Islet of Langerhans (tissue), 1 donor: ENCODE data around the gene IGSF6.
"Not testable (repeated sequence)": the region's sequence is repeated elsewhere in the genome, so short reads cannot be mapped to it uniquely, and the experiment has no call there.

Experiments
- FAIRE-seq: peaks from one replicate; lab custom pipeline; 2011; peaks lifted over from hg19 to GRCh38; lab: Jason Lieb, UNC

Gene IGSF6, protein sequence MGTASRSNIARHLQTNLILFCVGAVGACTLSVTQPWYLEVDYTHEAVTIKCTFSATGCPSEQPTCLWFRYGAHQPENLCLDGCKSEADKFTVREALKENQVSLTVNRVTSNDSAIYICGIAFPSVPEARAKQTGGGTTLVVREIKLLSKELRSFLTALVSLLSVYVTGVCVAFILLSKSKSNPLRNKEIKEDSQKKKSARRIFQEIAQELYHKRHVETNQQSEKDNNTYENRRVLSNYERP

DNA sequence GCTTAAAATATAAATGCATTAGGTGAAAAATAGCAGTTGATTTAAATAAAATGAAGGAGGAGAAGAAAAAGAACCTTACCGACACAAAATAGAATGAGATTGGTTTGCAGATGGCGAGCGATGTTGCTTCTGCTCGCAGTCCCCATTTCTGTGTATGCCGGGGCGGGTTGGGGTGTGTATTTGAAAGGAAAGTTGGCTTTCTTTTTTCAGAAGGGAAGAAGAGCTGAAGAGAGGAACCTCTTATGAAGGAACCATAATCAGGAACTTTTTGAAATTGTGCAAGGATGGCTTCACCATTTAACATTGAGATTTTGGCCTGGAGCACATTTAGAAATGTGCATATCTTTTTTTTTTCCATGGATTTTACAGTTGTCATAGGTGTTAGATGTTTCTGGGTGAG is at the start of gene IGSF6:
TSS of gene IGSF6 (minus strand) at position 156 of the 400 bp plus-strand sequence. CDS start at position 146, 10 bp downstream.
- no peak for FAIRE-seq

DNA sequence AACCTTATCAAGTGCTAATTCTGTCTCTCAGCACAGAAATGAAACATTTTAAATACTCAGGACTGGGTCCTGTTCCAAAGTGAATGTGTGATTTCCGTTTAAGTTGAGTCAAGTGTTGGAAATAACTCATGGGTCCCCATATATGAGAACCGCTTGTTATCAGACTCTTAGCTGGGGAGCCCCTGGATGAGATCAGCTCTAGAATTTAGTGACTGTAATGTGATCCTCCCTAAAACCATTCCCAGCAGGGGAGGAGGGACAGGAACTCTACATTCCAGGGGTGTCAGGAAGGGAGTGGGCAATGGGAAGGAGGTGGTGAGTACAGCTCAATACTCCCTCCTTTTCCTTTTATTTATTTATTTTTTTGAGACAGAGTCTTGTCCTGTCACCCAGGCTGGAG is 48.9 kb upstream of the IGSF6 start:
- no peak for FAIRE-seq

DNA sequence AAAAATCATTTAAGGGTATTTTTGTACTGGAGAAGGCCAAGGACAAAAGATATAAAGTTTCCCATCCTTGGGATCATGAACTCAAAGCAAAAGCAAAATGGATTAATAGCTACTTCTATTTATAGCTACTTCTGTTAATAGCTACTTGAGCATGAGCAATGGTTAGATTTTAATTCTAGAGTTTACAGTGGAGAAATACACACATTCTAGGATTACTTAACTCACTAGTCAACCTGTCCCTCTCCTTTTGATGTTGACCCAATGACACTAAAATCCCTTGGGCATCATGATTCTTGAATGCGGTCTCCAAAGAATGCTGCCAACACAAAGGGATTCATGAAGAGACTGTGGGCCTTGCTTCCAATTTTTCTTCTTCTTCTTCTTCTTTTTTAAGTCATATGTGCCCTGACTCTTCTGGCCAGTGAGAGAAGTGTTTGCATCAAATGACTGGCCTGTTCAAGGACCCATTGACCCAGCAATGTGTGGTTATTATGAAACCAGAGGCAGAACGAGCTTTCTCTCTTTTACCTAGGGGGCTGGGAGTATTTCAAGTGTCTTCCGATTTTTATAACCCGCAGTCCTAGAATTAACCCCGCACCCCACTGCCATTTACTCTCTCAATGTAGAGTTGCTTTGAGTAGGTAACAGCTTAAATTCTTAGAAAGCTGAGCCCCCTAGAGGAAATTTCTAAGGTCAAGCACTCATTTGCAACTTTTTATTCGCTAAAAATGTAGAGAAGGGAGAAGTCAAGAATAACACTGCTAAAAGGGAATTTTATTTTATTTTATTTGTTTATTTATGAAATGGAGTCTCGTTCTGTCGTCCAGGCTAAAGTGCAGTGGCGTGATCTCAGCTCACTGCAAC is 46.0 kb upstream of the IGSF6 start:
- no peak for FAIRE-seq

DNA sequence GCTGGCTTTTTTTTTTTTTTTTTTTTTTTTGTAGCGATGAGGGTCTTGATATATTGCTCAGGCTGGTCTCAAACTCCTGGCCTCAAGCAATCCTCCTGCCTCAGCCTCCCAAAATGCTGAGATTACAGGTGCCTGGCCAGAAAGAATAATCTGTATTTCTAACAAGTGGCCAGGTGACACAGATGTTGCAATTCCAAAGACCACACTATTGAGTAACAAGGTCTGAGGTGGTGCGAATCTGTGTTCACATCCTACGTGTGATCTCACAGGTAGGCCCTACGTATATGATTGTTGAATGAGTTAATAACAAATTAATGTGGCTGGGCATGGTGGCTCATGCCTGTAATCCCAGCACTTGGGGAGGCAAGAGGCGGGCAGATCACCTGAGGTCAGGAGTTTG is 44.6 kb upstream of the IGSF6 start:
- no peak for FAIRE-seq

DNA sequence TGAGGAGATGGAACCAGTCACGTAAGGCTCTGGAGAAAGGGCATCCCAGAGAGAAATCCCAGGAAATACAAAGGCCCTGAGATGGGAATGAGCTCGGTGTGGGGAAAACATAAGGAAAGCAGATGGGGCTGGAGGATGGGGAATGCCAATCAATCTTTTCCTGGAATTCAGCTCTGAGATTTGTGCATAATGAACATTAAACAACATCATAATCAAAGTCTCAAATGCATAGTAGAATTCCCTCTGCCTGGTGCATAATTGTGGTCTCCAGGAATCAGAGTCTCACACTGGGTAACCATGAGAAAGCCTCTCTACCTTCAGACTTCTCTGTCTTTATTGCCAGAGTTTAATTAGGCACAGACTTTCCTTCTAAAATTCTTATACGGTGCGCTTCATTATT is 42.2 kb upstream of the IGSF6 start:
- no peak for FAIRE-seq

DNA sequence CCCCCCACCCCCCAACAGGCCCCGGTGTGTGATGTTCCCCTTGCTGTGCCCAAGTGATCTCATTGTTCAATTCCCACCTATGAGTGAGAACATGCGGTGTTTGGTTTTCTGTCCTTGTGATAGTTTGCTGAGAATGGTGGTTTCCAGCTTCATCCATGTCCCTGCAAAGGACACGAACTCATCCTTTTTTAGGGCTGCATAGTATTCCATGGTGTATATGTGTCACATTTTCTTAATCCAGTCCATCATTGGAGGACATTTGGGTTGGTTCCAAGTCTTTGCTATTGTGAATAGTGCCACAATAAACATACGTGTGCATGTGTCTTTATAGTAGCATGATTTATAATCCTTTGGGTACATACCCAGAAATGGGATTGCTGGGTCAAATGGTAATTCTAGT is 38.6 kb upstream of the IGSF6 start:
- not testable (repeated sequence) for FAIRE-seq

DNA sequence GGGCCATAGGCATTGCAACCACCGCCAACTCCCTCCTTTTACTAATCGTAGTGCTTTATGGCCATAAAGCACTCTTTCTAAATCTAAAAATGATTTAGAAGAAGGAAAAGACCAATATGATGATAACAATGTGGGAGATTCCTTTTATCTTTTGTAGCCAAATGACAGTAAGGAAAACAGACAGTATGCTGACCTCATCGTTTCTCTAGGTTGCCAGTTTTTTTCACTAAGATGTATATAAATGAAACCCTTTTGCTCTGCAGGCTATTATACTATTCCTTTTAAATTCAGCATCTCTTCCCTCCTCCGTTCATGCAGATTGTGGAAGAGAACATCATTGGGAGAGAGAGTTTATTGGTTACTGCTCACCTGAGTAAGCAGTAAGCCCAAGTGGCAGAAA is 36.7 kb upstream of the IGSF6 start:
- FAIRE-seq: no peak

DNA sequence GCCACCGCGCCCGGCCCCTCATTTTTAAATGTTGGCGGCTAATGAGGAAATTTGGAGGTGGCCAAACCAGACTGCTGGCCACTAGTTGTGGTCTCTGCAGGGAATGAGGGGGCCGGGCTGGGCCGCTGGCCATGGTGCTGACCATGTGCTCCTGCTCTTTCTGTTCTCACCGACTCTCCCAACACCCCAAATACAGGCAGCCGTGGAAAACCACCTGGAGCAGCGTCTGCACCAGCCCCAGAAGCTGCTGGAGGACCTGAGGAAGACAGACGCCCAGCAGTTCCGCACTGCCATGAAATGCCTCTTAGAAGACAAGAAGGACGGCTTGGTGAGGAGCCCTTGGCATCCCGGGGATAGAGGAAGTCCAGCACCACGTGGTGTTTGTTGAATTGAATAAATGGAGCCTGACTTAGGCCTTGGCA is 32.6 kb upstream of the IGSF6 start:
- FAIRE-seq: no peak

DNA sequence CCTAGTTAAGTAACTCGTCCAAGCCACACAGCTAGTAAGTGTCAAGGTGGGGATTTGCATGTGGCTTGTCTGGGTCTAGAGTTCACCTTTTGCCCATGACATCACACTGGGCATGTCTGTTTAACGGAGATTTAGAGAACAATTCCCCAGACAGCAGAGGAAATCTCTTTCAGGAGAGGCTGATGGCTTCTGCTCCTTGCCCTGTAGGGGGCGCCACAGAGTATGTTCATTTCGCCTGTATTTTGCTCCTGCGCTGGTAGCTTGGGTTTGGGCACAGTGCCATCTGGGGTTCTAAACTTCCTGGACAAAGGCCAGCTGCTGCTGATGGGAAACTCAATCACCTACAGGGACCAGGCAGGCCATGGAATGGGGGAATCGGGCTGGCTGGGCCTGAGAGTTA is 31.8 kb upstream of the IGSF6 start:
- FAIRE-seq: no peak

DNA sequence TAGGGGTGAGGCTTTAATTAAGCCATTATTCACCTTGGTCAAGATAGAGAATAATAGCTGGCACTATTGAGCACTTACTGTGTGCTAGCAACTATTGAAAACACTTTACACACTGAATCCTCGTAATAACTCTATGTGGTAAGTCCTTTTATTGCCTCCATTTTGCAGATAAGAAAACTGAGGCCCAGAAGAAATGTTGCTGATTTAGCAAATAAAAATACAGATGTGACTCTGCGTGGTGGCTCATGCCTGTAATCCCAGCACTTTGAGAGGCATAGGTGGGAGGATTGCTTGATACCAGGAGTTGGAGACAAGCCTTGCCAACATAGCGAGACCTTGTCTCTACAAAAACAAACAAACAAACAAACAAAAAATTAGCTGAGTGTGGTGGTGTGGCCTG is 30.8 kb upstream of the IGSF6 start:
- no peak for FAIRE-seq

DNA sequence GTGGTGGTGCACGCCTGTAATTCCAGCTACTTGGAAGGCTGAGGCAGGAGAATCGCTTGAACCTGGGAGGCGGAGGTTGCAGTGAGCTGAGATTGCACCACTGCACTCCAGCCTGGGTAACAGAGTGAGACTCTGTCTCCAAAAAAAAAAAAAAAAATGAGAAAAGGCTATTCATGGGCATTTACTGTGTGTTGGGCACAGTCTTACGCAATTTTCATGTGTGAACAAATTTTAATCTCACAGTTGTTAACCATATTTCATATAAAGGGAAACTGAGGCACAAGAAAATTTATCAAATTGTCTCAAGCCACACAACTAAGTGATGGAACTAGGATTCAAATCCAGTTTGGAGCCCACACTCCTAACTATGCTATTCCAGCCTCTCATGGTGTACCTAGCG is 28.3 kb upstream of the IGSF6 start:
- FAIRE-seq: not testable (repeated sequence)

DNA sequence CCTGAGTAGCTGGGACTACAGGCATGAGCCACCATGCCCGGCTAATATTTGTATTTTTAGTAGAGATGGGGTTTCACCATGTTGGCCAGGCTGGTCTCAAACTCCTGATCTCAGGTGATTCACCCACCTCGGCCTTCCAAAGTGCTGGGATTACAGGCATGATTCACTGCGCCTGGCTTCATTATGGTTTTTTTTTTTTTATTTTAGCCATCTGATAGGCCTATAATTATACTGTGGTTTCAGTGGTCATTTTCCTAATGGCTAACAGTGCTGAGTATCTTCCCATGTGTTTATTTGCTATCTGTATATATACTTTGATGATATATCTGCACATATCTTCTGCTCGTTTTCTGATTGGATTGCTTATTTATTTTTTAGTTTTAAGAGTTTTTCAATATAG is 22.0 kb upstream of the IGSF6 start:
- not testable (repeated sequence) for FAIRE-seq

DNA sequence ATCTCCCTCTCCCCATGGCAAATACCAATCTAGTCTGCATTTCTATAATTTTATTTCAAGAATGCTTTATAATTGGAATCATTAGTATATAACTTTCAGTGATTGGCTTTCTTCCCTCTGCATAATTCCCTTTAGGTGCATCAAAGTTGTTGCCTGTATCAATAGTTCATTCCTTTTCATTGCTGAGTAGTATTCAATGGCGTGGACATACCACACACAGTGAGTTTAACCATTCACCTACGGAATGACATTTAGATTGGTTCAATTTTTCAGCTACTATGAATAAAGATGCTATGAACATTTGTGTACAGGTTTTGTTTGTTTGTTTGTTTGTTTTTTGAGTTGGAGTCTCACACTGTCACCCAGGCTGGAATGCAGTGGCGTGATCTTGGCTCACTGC is 21.1 kb upstream of the IGSF6 start:
- no peak for FAIRE-seq

DNA sequence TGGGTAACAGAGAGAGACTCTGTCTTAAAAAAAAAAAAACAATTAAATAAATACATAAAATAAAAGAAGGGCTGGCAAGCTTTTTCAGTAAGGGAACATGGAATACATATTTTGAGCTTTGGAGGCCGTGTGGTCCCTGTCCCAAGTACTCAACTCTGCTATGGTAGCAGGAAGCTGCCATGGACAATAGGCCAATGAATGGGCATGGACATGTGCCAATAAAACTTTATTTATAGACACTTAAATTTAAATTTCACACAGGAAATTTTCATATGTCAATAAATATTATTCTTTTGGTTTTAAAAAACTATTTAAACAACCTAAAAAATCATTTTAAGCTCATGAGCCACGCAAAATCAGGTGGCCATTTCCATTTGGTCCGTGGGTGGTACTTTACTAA is 15.2 kb upstream of the IGSF6 start:
- no peak for FAIRE-seq

DNA sequence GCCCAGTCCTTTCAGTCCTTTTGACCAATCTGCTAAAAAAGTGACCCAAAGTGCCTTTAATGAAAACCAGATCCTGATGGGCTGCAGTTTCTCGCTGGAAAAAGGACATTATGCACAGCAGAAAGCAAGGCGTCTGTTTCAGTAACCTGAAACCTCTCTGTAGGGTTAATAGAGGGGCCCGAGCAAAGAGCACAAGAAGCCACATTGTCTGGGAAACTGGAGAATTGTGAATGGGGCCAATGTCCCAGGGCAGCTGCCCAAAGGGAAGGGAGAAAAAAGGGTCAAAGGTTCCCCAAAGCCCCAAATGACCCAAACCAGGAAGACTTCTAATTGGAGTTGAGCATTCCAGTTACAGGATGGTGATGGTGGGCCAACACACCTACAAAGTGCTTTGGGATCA is 14.4 kb upstream of the IGSF6 start:
- FAIRE-seq: no peak

DNA sequence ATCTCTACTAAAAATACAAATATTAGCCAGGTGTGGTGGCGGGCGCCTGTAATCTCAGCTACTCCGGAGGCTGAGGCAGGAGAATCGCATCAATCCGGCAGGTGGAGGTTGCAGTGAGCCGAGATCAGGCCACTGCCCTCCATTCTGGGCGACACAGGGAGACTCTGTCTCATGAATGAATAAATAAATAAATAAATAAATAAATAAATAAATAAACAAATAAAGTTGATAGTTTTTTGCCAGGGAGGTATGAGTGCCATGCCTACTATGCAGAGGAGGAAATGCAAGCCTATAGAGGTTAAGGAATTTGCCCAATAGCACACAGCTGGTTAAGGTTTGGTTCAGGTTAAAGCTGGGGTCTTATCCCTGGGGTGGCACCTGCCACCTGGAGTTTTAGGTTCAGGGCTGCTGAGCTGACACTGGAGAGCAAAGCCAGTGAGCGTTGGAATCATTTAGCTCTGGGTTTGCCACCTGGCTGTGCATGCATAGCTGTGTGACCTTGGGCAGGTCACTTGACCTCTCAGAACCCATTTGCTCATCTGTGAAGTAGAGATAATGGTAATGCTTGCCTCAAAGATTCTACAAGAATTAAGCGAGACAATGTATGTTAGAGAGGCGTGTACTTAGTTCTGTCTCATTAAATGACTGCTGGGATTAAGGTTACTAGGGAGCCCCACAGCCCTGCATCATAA is 12.5 kb upstream of the IGSF6 start:
- FAIRE-seq: no peak

DNA sequence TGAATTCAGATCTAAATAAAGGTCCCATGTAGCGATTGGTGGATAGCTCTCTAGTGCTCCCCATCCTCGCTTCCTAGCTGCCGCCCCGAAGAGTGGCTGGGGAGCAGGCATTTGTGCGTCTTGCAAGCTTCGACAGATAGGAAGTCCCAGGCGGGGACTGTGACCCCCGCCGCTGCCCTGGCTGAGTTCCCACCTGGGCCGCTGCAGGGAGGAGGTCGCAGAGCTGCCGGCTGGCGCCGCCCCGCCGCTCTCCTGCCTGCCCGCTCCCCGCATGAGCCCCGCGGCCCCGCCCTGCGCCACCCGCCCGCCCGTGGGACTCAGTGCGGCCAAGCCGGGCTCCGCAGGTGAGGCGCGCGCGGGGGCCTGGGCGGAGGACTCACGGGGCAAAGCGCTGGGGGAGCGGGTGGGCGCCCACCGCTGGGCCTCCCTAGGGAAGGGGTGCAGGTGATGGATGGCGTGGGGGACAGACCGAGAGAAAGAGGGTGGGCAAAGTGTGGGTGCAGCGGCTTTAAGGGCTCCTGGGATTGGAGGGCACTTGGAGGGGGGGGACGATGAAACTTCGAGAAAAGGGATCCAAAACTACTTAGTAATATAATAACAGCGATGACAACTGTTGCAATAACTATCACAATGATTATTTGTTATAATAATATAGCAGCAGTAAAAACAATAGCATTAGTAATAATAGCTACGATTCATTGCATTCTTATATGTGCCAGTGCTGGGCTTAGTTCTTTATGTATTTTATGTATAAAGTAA is 11.7 kb upstream of the IGSF6 start, which contains the start of gene OTOA:
TSS of gene OTOA (plus strand) at position 80 of the 759 bp plus-strand sequence. CDS start 14,547 bp downstream, outside the sequence.
- no peak for FAIRE-seq

DNA sequence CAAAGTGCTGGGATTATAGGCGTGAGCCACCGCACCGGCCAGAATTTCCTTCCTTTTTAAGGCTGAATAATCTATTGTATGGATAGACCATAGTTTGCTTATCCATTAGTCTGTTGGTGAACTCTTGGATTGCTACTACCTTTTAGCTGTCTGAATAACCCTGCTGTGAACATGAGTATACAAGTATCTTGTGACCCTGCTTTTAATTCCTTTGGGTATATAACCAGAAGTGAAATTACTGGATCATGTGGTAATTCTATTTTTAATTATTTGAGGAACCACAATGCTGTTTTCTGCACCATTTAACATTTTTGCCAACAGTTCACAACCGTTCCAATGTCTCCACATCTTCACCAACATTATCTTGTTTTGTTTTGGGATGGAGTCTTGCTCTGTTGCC is 6.7 kb upstream of the IGSF6 start:
- FAIRE-seq: no peak

DNA sequence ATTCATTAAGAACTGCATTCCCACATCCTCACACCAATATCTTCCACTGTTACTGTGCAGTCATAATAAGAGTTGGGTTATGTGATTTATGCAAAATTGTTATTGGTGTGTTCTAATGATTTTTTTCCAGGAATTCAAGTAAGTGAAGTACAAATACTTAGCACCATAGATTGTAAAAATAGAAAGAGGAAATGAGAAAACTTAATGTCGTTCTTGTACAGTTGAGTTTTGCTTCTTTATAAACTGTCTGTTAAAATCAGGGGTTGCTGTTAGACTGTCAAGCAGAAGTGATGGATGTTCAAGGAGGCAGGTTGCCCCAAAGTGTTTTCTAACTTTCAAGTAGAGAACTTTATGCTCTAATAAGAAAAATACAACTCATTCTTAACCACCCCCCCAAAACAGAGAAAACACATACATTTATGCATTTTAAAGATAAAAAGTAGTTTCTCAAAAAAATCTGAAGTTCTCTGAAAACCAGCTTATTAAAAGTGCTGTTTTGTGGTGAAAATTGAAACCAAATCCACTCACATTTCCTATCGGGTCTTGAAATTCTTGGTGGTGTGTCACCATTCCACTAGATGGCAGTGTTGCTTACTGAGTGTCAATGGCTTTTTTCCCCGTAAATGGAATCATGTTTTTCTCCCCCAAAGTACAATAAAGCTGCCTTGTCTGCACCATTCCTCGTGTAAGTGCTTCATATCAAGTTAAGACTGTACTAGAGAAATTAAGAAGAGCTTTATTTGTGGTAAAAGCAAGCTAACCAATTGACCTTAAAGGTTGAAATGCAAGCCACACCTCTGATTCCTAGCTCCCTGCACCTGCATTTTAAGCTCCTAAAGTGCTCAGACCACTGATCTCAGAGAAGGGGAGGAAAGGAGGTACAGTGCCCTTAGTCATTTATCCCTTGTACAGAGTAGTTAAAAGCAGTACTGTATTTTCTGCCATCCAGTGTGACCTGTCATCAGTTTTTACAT is 4.7 kb upstream of the IGSF6 start:
- FAIRE-seq: peak; percentile 61

DNA sequence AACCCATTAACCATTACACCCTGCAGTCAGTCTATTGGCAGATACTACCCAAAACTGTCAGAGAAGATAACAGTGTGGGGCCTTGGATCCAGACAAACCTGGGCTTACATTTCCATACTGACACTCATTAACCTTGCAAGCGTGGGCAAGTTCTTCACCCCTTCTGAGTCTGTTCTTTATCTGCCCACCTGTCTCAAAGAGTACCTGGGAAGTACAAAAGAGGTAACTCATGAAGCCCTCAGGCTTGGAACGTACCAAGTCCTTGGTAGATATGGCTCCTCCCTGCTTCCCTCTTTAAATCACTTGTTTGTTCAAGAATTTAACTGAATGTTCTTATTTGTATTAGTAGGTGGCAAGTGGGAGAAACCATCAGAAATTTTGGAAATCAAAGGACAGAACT is 2.5 kb upstream of the IGSF6 start:
- FAIRE-seq: no peak

DNA sequence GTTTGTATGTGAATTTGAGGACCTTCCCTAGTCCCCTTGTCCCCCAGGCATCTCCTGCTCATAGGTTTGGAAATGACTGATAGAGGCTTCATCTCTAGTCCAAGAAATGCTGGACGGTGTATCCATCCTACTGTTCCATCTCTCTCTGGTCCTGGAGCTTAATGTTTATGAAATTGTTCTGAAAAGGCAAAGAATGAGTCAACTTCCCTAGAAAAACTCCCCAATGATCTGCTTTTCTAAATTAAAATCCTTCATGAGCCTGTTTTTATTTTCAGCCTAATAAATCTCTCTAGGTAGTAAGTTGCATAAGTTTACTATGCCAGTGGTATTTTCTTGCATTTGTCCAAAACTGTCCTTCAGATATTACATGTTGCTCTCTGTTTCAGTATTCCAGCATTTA is 2.1 kb upstream of the IGSF6 start:
- FAIRE-seq: no peak
